Lung (tissue), 12 donors: ENCODE measurements around the gene VARS1. TPM values are rescaled to one million over a fixed set of nuclear protein-coding genes. Genes with fewer than 3 reads are reported as not detected.

Source experiments
- ATAC-seq: fragments of 200-7000 bp; cut with Tn5 transposase; one replicate; pipeline ENCODE4 v1.9.1; 2020; ENCODE audit warnings: moderate number of reproducible peaks; ENCODE audit not compliant: insufficient read depth, low FRiP score
- DNase-seq, 3 donors: peaks; one replicate each; pipeline ENCODE4 v3.0.0-alpha.2; 2013 to 2017
- H3K27ac ChIP-seq, 2 donors: one replicate each; pipeline ENCODE4 v1.5.1; 2013; ENCODE audit warnings: mild to moderate bottlenecking in 2 of 2, moderate library complexity in 2 of 2, control low read depth in 1 of 2, inconsistent platforms in 1 of 2, low read depth in 1 of 2, low read length in 1 of 2
- H3K27me3 ChIP-seq, 3 donors: one replicate each; pipeline ENCODE4 v1.5.1; 2013; ENCODE audit warnings: low read length in 2 of 3; ENCODE audit not compliant: control insufficient read depth in 3 of 3, insufficient read depth in 3 of 3
- H3K36me3 ChIP-seq, 4 donors: one replicate each; pipeline ENCODE4 v1.5.1; 2013; ENCODE audit warnings: low read length in 4 of 4, mild to moderate bottlenecking in 1 of 4, moderate library complexity in 1 of 4; ENCODE audit not compliant: control insufficient read depth in 4 of 4, insufficient read depth in 4 of 4
- H3K4me1 ChIP-seq, 5 donors: one replicate each; pipeline ENCODE4 v1.5.1; 2013; ENCODE audit warnings: low read length in 5 of 5, mild to moderate bottlenecking in 2 of 5, moderate library complexity in 1 of 5; ENCODE audit not compliant: control insufficient read depth in 5 of 5, insufficient read depth in 5 of 5
- H3K4me3 ChIP-seq: one replicate; pipeline ENCODE4 v1.5.1; 2013; ENCODE audit warnings: mild to moderate bottlenecking, control low read depth, moderate library complexity
- H3K9ac ChIP-seq, 2 donors: one replicate each; pipeline ENCODE4 v1.5.1; 2013; ENCODE audit warnings: low read length in 2 of 2, control low read depth in 1 of 2; ENCODE audit not compliant: insufficient read depth in 1 of 2
- H3K9me3 ChIP-seq, 4 donors: one replicate each; pipeline ENCODE4 v1.5.1; 2013; ENCODE audit warnings: low read length in 3 of 4, mild to moderate bottlenecking in 1 of 4, moderate library complexity in 1 of 4; ENCODE audit not compliant: control insufficient read depth in 4 of 4, insufficient read depth in 3 of 4
- CTCF ChIP-seq: IDR thresholded peaks from 2 replicates; pipeline ENCODE4 v1.5.1; 2012; ENCODE audit warnings: mild to moderate bottlenecking; ENCODE audit errors: control extremely low read depth, extremely low read depth
- WGBS, 2 donors: extraction: QIAGEN DNeasy Blood & Tissue Kit; methylation state at CpG; one replicate each; pipeline ENCODE4 v1.1.7; 2013; 5-methylcytosine and 5-hydroxymethylcytosine counted together
- polyA plus RNA-seq, 2 donors: library from polyadenylated mRNA; stranded (reverse); fragments of 200-250 nt; gene quantifications; one replicate each; pipeline ENCODE4 v1.2.1, GENCODE V29; 2013
- total RNA-seq, 2 donors: library from RNA; depleted of rRNA in 1 of 2; stranded (reverse); fragments of >200 nt in 1 of 2; gene quantifications; one replicate each; pipeline ENCODE4 v1.2.1, GENCODE V29; 2014 to 2021
- donor health status: control.
- donor health status: control.
- donor health status: Bipolar disorder and iron deficiency.
- donor health status: healthy.
- donor health status: DM: yes; HTN: yes; CAD: no.

The VARS1 gene
- total and polyA plus RNA-seq, 4 donors = 32.2 to 95.4 (median 41.0) TPM

GRCh38 chr6:31771992-31772358 is 23.6 kb downstream of the VARS1 start:
- DNase-seq = peak in 1 of 3 donors; percentile 20
- WGBS, 2 donors = 73 to 85% methylated on average over 4 of the region's 4 CpGs
- H3K9me3 ChIP-seq = peaks cover 0 to 2% (median 0%) of the 10 kb centered on the region in 4 donors
- H3K27ac ChIP-seq = no peak overlapping the region
- no peaks in the 10 kb centered on the region for H3K27me3 ChIP-seq
- TF ChIP-seq CTCF = no peak
- H3K4me3 ChIP-seq = no peak overlapping the region
- H3K9ac ChIP-seq = no peak overlapping the region
- no peak for ATAC-seq
- H3K4me1 ChIP-seq = peaks cover 0 to 7% (median 0%) of the 10 kb centered on the region in 5 donors
- H3K36me3 ChIP-seq = no peaks in the 10 kb centered on the region

GRCh38 chr6:31770860-31771259 is 24.7 kb downstream of the VARS1 start:
- 80 to 84% methylated on average over 2 of the region's 2 CpGs for WGBS, 2 donors

GRCh38 chr6:31769684-31770371 is 25.7 kb downstream of the VARS1 start:
- peaks cover 0 to 6% (median 0%) of the 10 kb centered on the region in 5 donors for H3K4me1 ChIP-seq
- H3K27me3 ChIP-seq = no peaks in the 10 kb centered on the region
- peak in 1 of 3 donors; percentile 35 for DNase-seq
- H3K4me3 ChIP-seq = no peak overlapping the region
- peak; percentile 90 for ATAC-seq
- peak; percentile 63 for TF ChIP-seq CTCF
- no peak overlapping the region for H3K27ac ChIP-seq
- H3K9me3 ChIP-seq = peaks cover 0 to 2% (median 0%) of the 10 kb centered on the region in 4 donors
- WGBS, 2 donors = 58% methylated on average over 12 of the region's 12 CpGs
- no peak overlapping the region for H3K9ac ChIP-seq
- H3K36me3 ChIP-seq = no peaks in the 10 kb centered on the region

More at GRCh38 chr6:31770860-31771259, 24.7 kb downstream of the VARS1 start:
- TF ChIP-seq CTCF = no peak
- Histone ChIP-seq H3K27me3 (no peaks in the 10 kb centered on the region), H3K9me3 (peaks cover 0 to 2% (median 0%) of the 10 kb centered on the region in 4 donors), H3K4me3 (no peak overlapping the region), H3K4me1 (peaks cover 0 to 6% (median 0%) of the 10 kb centered on the region in 5 donors), H3K27ac (no peak overlapping the region), H3K9ac (no peak overlapping the region), H3K36me3 (no peaks in the 10 kb centered on the region)
- no peak for DNase-seq
- no peak for ATAC-seq
